ENCODE measurements around the gene RAPH1.

The RAPH1 gene

DNA sequence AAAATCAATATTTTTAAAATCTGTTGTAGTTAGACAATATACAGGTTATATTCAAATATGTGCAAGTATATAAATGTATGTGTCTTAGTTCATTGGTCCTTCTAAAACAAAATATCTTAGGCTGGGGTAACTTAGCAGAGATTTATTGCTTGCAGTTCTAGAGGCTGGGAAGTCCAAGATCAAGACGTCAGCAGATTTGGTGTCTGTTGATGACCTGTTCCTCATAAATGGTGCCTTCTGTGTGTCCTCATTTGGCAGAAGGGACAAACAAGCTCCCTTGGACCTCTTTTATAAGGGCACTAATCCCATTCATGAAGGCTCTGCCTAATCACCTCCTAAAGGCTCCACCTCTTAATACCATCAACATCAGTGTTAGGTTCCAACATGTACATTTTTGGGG is 175.7 kb downstream of the RAPH1 start:
- H3K4me3 ChIP-seq (ENCODE audit: low read depth, low read length) = no peak overlapping the region
- TF ChIP-seq, protein P1, sequence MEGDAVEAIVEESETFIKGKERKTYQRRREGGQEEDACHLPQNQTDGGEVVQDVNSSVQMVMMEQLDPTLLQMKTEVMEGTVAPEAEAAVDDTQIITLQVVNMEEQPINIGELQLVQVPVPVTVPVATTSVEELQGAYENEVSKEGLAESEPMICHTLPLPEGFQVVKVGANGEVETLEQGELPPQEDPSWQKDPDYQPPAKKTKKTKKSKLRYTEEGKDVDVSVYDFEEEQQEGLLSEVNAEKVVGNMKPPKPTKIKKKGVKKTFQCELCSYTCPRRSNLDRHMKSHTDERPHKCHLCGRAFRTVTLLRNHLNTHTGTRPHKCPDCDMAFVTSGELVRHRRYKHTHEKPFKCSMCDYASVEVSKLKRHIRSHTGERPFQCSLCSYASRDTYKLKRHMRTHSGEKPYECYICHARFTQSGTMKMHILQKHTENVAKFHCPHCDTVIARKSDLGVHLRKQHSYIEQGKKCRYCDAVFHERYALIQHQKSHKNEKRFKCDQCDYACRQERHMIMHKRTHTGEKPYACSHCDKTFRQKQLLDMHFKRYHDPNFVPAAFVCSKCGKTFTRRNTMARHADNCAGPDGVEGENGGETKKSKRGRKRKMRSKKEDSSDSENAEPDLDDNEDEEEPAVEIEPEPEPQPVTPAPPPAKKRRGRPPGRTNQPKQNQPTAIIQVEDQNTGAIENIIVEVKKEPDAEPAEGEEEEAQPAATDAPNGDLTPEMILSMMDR (conservative IDR thresholded peaks at IDR 0.05; ENCODE audit: low read depth, low read length) = no peak
- DNase-seq (ENCODE audit: low read depth) = no peak

DNA sequence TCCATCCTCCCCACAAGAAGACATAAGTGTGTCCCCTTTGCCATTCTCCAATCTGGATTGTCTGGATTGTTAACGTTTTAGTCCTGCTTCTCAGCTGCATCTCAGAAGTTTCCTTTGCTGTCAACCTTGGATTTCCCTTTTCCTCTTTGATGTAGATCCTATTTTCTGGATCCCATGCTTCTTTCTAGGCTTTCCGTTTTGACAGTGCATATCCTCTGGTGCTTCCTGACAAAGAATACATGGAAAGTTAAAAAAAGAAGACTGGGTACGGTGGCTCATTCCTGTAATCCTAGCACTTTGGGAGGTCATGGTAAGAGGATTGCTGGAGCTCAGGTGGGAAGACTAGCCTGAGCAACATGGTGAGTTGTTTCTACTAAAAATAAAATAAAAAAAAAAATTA is 180.1 kb downstream of the RAPH1 start:
- TF ChIP-seq, protein P1 (conservative IDR thresholded peaks at IDR 0.05; ENCODE audit: low read depth, low read length) = no peak
- no peak overlapping the region for H3K4me3 ChIP-seq (ENCODE audit: low read depth, low read length)
- DNase-seq (ENCODE audit: low read depth) = no peak

DNA sequence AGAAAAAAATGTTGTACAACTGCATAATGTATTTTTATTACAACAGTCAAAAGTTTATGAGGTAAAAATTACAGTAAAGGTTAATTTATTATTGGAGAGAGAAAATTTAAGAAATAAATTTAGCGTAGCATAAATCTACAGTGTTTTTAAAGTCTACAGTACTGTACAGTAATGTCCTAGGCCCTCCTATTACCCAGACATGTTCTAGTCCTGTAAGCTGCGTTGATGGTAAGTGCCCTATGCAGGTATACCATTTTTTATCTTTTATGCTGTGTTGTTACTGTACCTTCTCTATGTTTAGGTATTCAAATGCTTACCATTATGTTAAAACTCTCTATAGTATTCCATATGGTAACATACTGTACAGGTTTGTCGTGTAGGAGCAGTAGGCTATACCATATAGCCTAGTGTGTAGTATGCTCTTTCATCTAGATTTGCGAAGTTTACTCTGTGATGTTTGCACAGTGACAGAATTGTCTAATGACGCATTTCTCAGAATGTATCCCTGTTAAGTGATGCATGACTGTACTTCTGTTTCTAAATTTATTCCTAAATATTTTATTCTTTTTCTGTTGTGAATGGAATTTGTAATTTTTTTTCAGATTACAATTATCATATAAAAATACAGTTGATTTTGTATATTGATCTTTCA is 182.4 kb downstream of the RAPH1 start:
- no peak for DNase-seq (ENCODE audit: low read depth)
- H3K4me3 ChIP-seq (ENCODE audit: low read depth, low read length) = no peak overlapping the region
- TF ChIP-seq, protein P1 (conservative IDR thresholded peaks at IDR 0.05; ENCODE audit: low read depth, low read length) = no peak

DNA sequence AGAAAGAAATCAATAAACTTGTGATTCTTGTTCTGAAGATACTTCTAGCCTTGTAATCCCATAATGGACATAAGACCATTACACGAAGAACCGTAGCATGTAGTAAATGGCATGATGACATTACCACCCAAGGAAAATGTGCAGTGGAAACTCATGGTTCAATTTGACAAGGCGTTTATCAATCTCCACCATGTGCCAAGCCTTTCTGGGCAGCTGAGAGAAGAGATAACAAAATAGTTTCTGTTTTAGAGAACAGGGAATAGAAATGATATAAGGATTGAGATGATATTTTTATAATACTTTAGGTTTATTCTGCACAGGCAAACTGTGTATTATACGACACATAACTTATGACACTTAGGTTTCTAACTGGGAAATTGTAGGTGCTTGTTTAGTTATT is 187.7 kb downstream of the RAPH1 start:
- TF ChIP-seq, protein P1 (conservative IDR thresholded peaks at IDR 0.05; ENCODE audit: low read depth, low read length) = no peak
- H3K4me3 ChIP-seq (ENCODE audit: low read depth, low read length) = no peak overlapping the region
- DNase-seq (ENCODE audit: low read depth) = no peak

DNA sequence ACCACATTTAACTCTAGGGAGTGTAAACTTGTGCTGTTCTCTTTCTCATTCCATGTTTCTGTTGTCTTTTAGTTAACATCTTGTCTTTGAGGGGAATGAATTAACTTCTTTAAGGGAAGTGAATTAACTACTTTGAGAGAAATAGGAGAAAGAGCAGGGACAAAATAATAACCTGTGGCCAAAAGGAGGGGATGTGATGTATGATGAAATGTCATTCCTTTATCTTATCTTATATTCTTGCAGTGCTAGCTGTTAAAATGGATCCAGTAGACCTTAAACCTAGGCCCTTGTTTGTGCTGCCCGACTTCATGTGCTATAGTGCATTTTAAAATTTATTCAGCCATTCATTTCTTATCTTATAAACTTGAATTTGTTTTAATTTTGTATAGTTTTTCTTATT is 188.5 kb downstream of the RAPH1 start:
- TF ChIP-seq, protein P1 (conservative IDR thresholded peaks at IDR 0.05; ENCODE audit: low read depth, low read length) = no peak
- no peak overlapping the region for H3K4me3 ChIP-seq (ENCODE audit: low read depth, low read length)
- DNase-seq (ENCODE audit: low read depth) = no peak

DNA sequence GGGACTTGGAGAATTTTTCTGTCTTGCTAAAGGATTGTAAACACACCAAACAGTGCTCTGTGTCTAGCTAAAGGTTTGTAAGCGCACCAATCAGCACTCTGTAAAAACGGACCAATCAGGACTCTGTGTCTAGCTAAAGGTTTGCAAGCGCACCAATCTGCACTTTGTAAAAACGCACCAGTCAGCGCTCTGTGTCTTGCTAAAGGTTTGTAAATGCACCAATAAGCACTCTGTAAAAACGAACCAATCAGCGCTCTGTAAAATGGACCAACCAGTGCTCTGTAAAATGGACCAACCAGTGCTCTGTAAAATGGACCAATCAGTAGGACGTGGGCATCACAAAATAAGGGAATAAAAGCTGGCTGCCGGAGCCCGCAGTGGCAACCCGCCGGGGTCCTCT is 190.4 kb downstream of the RAPH1 start:
- H3K4me3 ChIP-seq (ENCODE audit: low read depth, low read length) = no peak overlapping the region
- DNase-seq (ENCODE audit: low read depth) = no peak
- TF ChIP-seq, protein P1 (conservative IDR thresholded peaks at IDR 0.05; ENCODE audit: low read depth, low read length) = no peak
